HCT116 (cell line): ENCODE results near the gene NIPAL4. TPM values are rescaled to one million over a fixed set of nuclear protein-coding genes. Genes with fewer than 3 reads are reported as not detected.

Experiments
- total RNA-seq: library from RNA; stranded (reverse); gene quantifications from one replicate; pipeline ENCODE4 v1.2.1, GENCODE V29; 2021; ENCODE audit not compliant: unreplicated experiment

NIPAL4 gene
- total RNA-seq, 1 experiment from 2014 or later = 0.12 TPM

Other genes with a start within 250 kb of the NIPAL4 start
- 45.1 TPM for gene CYFIP2, start 194.1 kb upstream of the NIPAL4 start, total RNA-seq
- 77.3 TPM for gene ADAM19, start 115.6 kb downstream of the NIPAL4 start, total RNA-seq
- gene SOX30, start 192.2 kb downstream of the NIPAL4 start, total RNA-seq = 0.27 TPM
- not detected for gene C5orf52, start 211.3 kb downstream of the NIPAL4 start, total RNA-seq